GM12878 (cell line): ENCODE measurements around the gene S1PR3. TPM values are rescaled to one million over a fixed set of nuclear protein-coding genes. Genes with fewer than 3 reads are reported as not detected.

ENCODE experiments used
- ATAC-seq: fragments of 200-7000 bp; cut with Tn5 transposase; 3 replicates; pipeline ENCODE4 v1.9.1; 2020; ENCODE audit warnings: mild to moderate bottlenecking, moderate library complexity
- BruUV-seq: library from RNA; stranded (reverse); fragments of 400-500 nt; replicated peaks from 2 replicates; lab custom pipeline; 2021; lab: Mats Ljungman, UMichigan
- CTCF ChIA-PET: fragments of 300-600 bp; sonication (Branson Sonifier 250); formaldehyde crosslinking; extraction: SDS; loops from one replicate; lab custom pipeline; 2021; ENCODE audit warnings: inconsistent platforms; lab: Yijun Ruan, JAX
- POLR2A ChIA-PET: fragments of 350-600 bp; formaldehyde crosslinking; extraction: SDS; loops from one replicate; lab custom pipeline; 2021; ENCODE audit warnings: inconsistent platforms; lab: Charles Lee
- RAD21 ChIA-PET: fragments of 300-600 bp; sonication (Branson Sonifier 250); formaldehyde crosslinking; loops from one replicate; lab custom pipeline; 2023; ENCODE audit warnings: antibody characterized with exemption; ENCODE audit not compliant: unreplicated experiment; lab: Charles Lee
- SMC1A ChIA-PET: fragments of 300-600 bp; sonication (Branson Sonifier 250); formaldehyde crosslinking; loops from one replicate; lab custom pipeline; 2023; ENCODE audit not compliant: unreplicated experiment, uncharacterized antibody; lab: Charles Lee
- DNase-seq: peaks from one replicate; pipeline ENCODE4 v3.0.0-alpha.2; 2011; ENCODE audit warnings: low read depth, low spot score
- FAIRE-seq: peaks from 3 replicates; lab custom pipeline; 2011; peaks lifted over from hg19 to GRCh38; lab: Jason Lieb, UNC
- H2AFZ ChIP-seq: 2 replicates; pipeline ENCODE4 v1.6.0; 2011; ENCODE audit warnings: low read depth, low read length, control low read depth; ENCODE audit not compliant: control insufficient read depth
- H3K27ac ChIP-seq: 2 replicates; pipeline ENCODE4 v1.5.1; 2011; ENCODE audit warnings: control low read depth; ENCODE audit not compliant: control insufficient read depth, insufficient read depth
- H3K27me3 ChIP-seq, 2 experiments: replicated peaks in 1 of 2; 2 replicates each; pipeline versions ENCODE4 v1.6.0 to v1.6.1; 2011; ENCODE audit warnings: low read length in 1 of 2; ENCODE audit not compliant: control insufficient read depth in 2 of 2, insufficient read depth in 2 of 2
- H3K36me3 ChIP-seq, 2 experiments: 2 replicates each; pipeline ENCODE4 v1.5.1; 2011; ENCODE audit warnings: low read length in 1 of 2; ENCODE audit not compliant: control insufficient read depth in 2 of 2, insufficient read depth in 2 of 2
- H3K4me1 ChIP-seq: 2 replicates; pipeline ENCODE4 v1.6.1; 2011; ENCODE audit warnings: mild to moderate bottlenecking, low read length, moderate library complexity, mixed read lengths; ENCODE audit not compliant: control insufficient read depth, insufficient read depth
- H3K4me2 ChIP-seq: 2 replicates; pipeline ENCODE4 v1.6.0; 2011; ENCODE audit warnings: control low read depth; ENCODE audit not compliant: control insufficient read depth, insufficient read depth
- H3K4me3 ChIP-seq: fragments of 200-600 bp; sonication (generic); 2 replicates; pipeline ENCODE4 v1.5.1; 2016
- H3K79me2 ChIP-seq: 2 replicates; pipeline ENCODE4 v1.6.0; 2011; ENCODE audit warnings: low read length; ENCODE audit not compliant: control insufficient read depth, insufficient read depth
- H3K9ac ChIP-seq: 2 replicates; pipeline ENCODE4 v1.8.0; 2011; ENCODE audit warnings: low read length, control low read depth, mixed read lengths; ENCODE audit not compliant: control insufficient read depth, insufficient read depth
- H3K9me3 ChIP-seq: replicated peaks from 3 replicates; pipeline ENCODE4 v1.5.1; 2011; ENCODE audit warnings: mild to moderate bottlenecking, low read length; ENCODE audit not compliant: control insufficient read depth, insufficient read depth
- H4K20me1 ChIP-seq: 2 replicates; pipeline ENCODE4 v1.6.0; 2011; ENCODE audit not compliant: control insufficient read depth, insufficient read depth
- CREM ChIP-seq: IDR thresholded peaks from 2 replicates; pipeline ENCODE4 v1.6.1; 2014; ENCODE audit warnings: antibody characterized with exemption, low read depth
- EED ChIP-seq: sonication (generic); IDR thresholded peaks from 2 replicates; pipeline ENCODE4 v1.6.1; 2016; ENCODE audit warnings: antibody characterized with exemption, low read depth
- MYC ChIP-seq: IDR thresholded peaks from 2 replicates; pipeline ENCODE4 v1.6.1; 2011; ENCODE audit warnings: mild to moderate bottlenecking, low read length, moderate library complexity, inconsistent platforms; ENCODE audit not compliant: insufficient read depth, insufficient replicate concordance, insufficient read length, severe bottlenecking
- SMAD1 ChIP-seq: fragments of 450-650 bp; IDR thresholded peaks from 2 replicates; pipeline ENCODE4 v1.6.1; 2018; ENCODE audit warnings: mild to moderate bottlenecking, low read depth; ENCODE audit not compliant: partially characterized antibody
- WGBS: methylation state at CpG from one replicate; pipeline ENCODE4 v1.1.6; 2016; ENCODE audit warnings: low lambda C conversion rate; ENCODE audit not compliant: insufficient replicate concordance, insufficient coverage; ENCODE audit errors: missing lambda C conversion rate; 5-methylcytosine and 5-hydroxymethylcytosine counted together
- in situ Hi-C: fragments of 300-500 bp; cut with MboI; formaldehyde crosslinking; loops from 9 replicates; pipeline ENCODE4 v1.14.3; 2018; ENCODE audit warnings: mixed read lengths
- intact Hi-C: fragments of 100-400 bp; cut with micrococcal nuclease; formaldehyde crosslinking; loops from one replicate; pipeline ENCODE4 v1.14.2; 2022; ENCODE audit not compliant: unreplicated experiment
- polyA plus RNA-seq, 11 experiments: library from polyadenylated mRNA; depleted of rRNA in 4 of 11; unstranded in 6 of 11; stranded (reverse) in 5 of 11; fragments of >200 nt; fragmentation: Nextera tagmentation in 4 of 11; fragmentation: Illumina TruSeq in 1 of 11; extraction: Ambion mirVana in 4 of 11; extraction: Trizol in 1 of 11; gene quantifications; 1 replicate in 1 of 11; 2 replicates in 10 of 11; pipeline versions ENCODE4 v1.2.1 to v1.2.3, GENCODE V29; 2011 to 2016; ENCODE audit warnings: inconsistent platforms in 2 of 11, missing spikeins in 2 of 11, low read depth in 1 of 11
- total RNA-seq, 4 experiments: library from RNA; depleted of rRNA in 3 of 4; stranded (reverse); fragments of >200 nt in 3 of 4; fragmentation: Illumina TruSeq in 1 of 4; extraction: Trizol in 1 of 4; gene quantifications; 2 replicates each; pipeline versions ENCODE4 v1.2.1 to v1.2.3, GENCODE V29; 2013 to 2021
- TF ChIP-seq, protein P1 (sequence below): fragments of 450-650 bp; IDR thresholded peaks from 2 replicates; pipeline ENCODE4 v1.6.1; 2018; ENCODE audit warnings: mild to moderate bottlenecking, low read depth, moderate library complexity; ENCODE audit not compliant: partially characterized antibody
- TF ChIP-seq, protein P2 (sequence below): fragments of 450-650 bp; IDR thresholded peaks from 2 replicates; pipeline ENCODE4 v1.6.1; 2017; ENCODE audit warnings: borderline replicate concordance
- TF ChIP-seq, protein P3 (sequence below): fragments of 450-650 bp; IDR thresholded peaks from 2 replicates; pipeline ENCODE4 v1.6.1; 2017; ENCODE audit warnings: low read depth, mild to moderate bottlenecking, moderate library complexity
- TF ChIP-seq, protein P4 (sequence below): fragments of 450-650 bp; conservative IDR thresholded peaks from 2 replicates; pipeline ENCODE4 v1.6.1; 2017; ENCODE audit warnings: mild to moderate bottlenecking, moderate library complexity

S1PR3 gene
- total and polyA plus RNA-seq, 10 of the 15 experiments (the other 5 are each of a cell fraction or from before 2014, with no cell fraction given): 0.01 to 0.18 (median 0.01) TPM; not detected in 7

DNA sequence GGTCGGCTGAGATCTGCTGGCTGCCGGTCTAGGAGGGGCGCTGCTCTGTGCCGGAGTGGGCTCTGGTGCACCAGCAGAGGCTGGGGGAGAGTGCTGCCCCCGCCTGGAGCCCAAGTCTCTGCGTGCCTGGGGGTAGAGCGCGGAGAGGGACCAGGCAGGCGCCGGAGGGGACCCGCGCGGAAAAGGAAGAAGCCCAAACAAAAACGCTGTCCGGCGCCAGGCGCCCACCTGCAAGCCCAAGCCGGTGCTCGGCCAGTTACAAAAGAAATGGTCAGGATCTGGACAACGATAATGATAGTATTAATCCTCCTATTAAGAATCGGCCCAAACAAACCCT is 571 bp upstream of the S1PR3 start:
- H3K79me2 ChIP-seq: no peaks in the 10 kb centered on the region
- no TSS peak for BruUV-seq
- DNase-seq (no peak), ATAC-seq (no peak), FAIRE-seq (no peak)
- ChIA-PET RAD21 (no interaction called here), CTCF (no interaction called here), SMC1A (no interaction called here), POLR2A (no interaction called here)
- H3K4me2 ChIP-seq: no peak overlapping the region
- no peak overlapping the region for H3K27ac ChIP-seq
- no peak overlapping the region for H3K9ac ChIP-seq
- intact Hi-C loops: loop anchor here (10.0 kb wide), 1 partner anchor 1036 kb away; a partner anchor contains a TSS
- peaks cover 1 to 3% of the 10 kb centered on the region in 2 experiments; a peak in 3 of 4 replicates for H3K27me3 ChIP-seq
- H3K4me3 ChIP-seq: no peak overlapping the region
- no peaks in the 10 kb centered on the region for H3K9me3 ChIP-seq
- no peak overlapping the region for H2AFZ ChIP-seq
- no peaks in the 10 kb centered on the region for H3K36me3 ChIP-seq
- in situ Hi-C loops: no loop called here
- no peaks in the 10 kb centered on the region for H4K20me1 ChIP-seq
- no peaks in the 10 kb centered on the region; the same call in 1 of the 2 replicates for H3K4me1 ChIP-seq
- WGBS: 58% methylated on average over 14 of the region's 21 CpGs
- no peak for TF ChIP-seq CREM
- TF ChIP-seq MYC: no peak
- TF ChIP-seq, protein P1, sequence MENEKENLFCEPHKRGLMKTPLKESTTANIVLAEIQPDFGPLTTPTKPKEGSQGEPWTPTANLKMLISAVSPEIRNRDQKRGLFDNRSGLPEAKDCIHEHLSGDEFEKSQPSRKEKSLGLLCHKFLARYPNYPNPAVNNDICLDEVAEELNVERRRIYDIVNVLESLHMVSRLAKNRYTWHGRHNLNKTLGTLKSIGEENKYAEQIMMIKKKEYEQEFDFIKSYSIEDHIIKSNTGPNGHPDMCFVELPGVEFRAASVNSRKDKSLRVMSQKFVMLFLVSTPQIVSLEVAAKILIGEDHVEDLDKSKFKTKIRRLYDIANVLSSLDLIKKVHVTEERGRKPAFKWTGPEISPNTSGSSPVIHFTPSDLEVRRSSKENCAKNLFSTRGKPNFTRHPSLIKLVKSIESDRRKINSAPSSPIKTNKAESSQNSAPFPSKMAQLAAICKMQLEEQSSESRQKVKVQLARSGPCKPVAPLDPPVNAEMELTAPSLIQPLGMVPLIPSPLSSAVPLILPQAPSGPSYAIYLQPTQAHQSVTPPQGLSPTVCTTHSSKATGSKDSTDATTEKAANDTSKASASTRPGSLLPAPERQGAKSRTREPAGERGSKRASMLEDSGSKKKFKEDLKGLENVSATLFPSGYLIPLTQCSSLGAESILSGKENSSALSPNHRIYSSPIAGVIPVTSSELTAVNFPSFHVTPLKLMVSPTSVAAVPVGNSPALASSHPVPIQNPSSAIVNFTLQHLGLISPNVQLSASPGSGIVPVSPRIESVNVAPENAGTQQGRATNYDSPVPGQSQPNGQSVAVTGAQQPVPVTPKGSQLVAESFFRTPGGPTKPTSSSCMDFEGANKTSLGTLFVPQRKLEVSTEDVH: no peak

DNA sequence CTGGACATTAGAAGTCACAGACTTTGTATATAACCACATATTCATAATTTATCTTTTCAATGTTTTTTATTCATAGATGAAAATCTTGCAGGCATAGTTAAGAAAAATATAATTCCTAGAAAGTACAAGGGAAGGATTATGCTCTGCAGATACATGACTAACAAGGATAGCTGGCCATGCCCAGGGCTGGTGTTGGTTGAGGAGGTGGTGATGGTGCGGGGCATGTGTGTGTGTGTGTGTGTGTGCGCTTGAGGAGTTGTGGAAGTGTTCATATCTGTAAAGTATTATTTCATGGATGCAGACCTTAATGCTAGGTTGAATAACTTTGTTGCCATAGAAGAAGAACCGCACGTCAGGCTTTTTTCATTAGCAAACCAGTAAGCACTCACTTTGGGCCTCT is 1.3 kb downstream of the S1PR3 start:
- TF ChIP-seq, protein P2, sequence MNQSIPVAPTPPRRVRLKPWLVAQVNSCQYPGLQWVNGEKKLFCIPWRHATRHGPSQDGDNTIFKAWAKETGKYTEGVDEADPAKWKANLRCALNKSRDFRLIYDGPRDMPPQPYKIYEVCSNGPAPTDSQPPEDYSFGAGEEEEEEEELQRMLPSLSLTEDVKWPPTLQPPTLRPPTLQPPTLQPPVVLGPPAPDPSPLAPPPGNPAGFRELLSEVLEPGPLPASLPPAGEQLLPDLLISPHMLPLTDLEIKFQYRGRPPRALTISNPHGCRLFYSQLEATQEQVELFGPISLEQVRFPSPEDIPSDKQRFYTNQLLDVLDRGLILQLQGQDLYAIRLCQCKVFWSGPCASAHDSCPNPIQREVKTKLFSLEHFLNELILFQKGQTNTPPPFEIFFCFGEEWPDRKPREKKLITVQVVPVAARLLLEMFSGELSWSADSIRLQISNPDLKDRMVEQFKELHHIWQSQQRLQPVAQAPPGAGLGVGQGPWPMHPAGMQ: no peak
- TF ChIP-seq SMAD1: no peak
- TF ChIP-seq, protein P3, sequence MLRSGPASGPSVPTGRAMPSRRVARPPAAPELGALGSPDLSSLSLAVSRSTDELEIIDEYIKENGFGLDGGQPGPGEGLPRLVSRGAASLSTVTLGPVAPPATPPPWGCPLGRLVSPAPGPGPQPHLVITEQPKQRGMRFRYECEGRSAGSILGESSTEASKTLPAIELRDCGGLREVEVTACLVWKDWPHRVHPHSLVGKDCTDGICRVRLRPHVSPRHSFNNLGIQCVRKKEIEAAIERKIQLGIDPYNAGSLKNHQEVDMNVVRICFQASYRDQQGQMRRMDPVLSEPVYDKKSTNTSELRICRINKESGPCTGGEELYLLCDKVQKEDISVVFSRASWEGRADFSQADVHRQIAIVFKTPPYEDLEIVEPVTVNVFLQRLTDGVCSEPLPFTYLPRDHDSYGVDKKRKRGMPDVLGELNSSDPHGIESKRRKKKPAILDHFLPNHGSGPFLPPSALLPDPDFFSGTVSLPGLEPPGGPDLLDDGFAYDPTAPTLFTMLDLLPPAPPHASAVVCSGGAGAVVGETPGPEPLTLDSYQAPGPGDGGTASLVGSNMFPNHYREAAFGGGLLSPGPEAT: no peak
- TF ChIP-seq, protein P4, sequence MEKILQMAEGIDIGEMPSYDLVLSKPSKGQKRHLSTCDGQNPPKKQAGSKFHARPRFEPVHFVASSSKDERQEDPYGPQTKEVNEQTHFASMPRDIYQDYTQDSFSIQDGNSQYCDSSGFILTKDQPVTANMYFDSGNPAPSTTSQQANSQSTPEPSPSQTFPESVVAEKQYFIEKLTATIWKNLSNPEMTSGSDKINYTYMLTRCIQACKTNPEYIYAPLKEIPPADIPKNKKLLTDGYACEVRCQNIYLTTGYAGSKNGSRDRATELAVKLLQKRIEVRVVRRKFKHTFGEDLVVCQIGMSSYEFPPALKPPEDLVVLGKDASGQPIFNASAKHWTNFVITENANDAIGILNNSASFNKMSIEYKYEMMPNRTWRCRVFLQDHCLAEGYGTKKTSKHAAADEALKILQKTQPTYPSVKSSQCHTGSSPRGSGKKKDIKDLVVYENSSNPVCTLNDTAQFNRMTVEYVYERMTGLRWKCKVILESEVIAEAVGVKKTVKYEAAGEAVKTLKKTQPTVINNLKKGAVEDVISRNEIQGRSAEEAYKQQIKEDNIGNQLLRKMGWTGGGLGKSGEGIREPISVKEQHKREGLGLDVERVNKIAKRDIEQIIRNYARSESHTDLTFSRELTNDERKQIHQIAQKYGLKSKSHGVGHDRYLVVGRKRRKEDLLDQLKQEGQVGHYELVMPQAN: no peak
- TF ChIP-seq CREM: no peak
- no peak for TF ChIP-seq EED
- Histone ChIP-seq H3K27me3 (peaks cover 1 to 3% of the 10 kb centered on the region in 2 experiments; a peak in 3 of 4 replicates), H3K4me3 (no peak overlapping the region), H3K4me2 (no peak overlapping the region), H4K20me1 (no peaks in the 10 kb centered on the region), H3K36me3 (no peaks in the 10 kb centered on the region), H3K79me2 (no peaks in the 10 kb centered on the region), H3K27ac (no peak overlapping the region), H3K4me1 (no peaks in the 10 kb centered on the region; the same call in 1 of the 2 replicates), H3K9ac (no peak overlapping the region), H3K9me3 (no peaks in the 10 kb centered on the region), H2AFZ (no peak overlapping the region)
- no peak for DNase-seq
- in situ Hi-C loops: no loop called here
- ChIA-PET RAD21 (no interaction called here), SMC1A (no interaction called here), POLR2A (no interaction called here), CTCF (no interaction called here)
- WGBS: 65% methylated on average over 4 of the region's 4 CpGs
- no peak for ATAC-seq
- FAIRE-seq: no peak
- BruUV-seq: no TSS peak
- intact Hi-C loops: loop anchor here (10.0 kb wide), 1 partner anchor 1038 kb away; a partner anchor contains a TSS
